ENCODE results near the gene OSBPL2. TPM values are rescaled to one million over a fixed set of nuclear protein-coding genes. Genes with fewer than 3 reads are reported as not detected.

OSBPL2 gene
- total and polyA plus RNA-seq, 2 donors (not counting 3 experiments of a cell fraction or from before 2014, with no cell fraction given), result 13.1 to 33.0 TPM

GRCh38 chr20:62336329-62336728 is 98.0 kb downstream of the OSBPL2 start:
- POLR2A ChIA-PET, result no interaction called here
- H3K4me3 ChIP-seq (replicated peaks in 1 of 3; ENCODE audit: insufficient read depth in 1 of 3, low read depth in 1 of 3, low read length in 3 of 3), result no peak overlapping the region
- no peak for FAIRE-seq
- intact Hi-C loops (cut with micrococcal nuclease) (no loop called here), dilution Hi-C loops (cut with MboI; ENCODE audit: extremely low pct_ligation_motif_present, low sequenced_read_pairs) (no loop called here)
- no peaks in the 10 kb centered on the region for H3K4me1 ChIP-seq (ENCODE audit: control insufficient read depth, extremely low read depth, insufficient read depth, low read length)
- BruUV-seq (replicated peaks), result no TSS peak
- H3K9me1 ChIP-seq (replicated peaks; ENCODE audit: control insufficient read depth, extremely low read depth, insufficient read depth, low read length), result no peaks in the 10 kb centered on the region
- no peak overlapping the region for H3K4me2 ChIP-seq (ENCODE audit: insufficient read depth, low read length)
- H3K79me2 ChIP-seq (ENCODE audit: control insufficient read depth, insufficient read depth, low read length), result peaks cover 2% of the 10 kb centered on the region
- no peaks in the 10 kb centered on the region for H4K20me1 ChIP-seq (replicated peaks; ENCODE audit: control insufficient read depth, extremely low read depth, insufficient read depth, low read length)
- no peak overlapping the region for H3K27ac ChIP-seq (ENCODE audit: insufficient read depth, low read depth, low read length)
- H3K36me3 ChIP-seq (ENCODE audit: control insufficient read depth in 2 of 2, extremely low read depth in 1 of 2, insufficient read depth in 2 of 2, low read length in 2 of 2), result peaks cover 5 to 44% of the 10 kb centered on the region in 2 experiments
- no peaks in the 10 kb centered on the region for H3K9me3 ChIP-seq (replicated peaks; ENCODE audit: control insufficient read depth, insufficient read depth, low read length)
- no peak for DNase-seq (ENCODE audit: low read depth, low spot score)
- CTCF ChIA-PET, result no interaction called here
- H2AFZ ChIP-seq (ENCODE audit: low read depth, low read length), result no peak overlapping the region
- H3K27me3 ChIP-seq (ENCODE audit: control insufficient read depth in 2 of 2, insufficient read depth in 2 of 2, low read length in 2 of 2), result no peaks in the 10 kb centered on the region
- no peak for TF ChIP-seq CTCF (IDR thresholded peaks at IDR 0.05; ENCODE audit: extremely low read depth in 1 of 2, insufficient read depth in 1 of 2, low read depth in 1 of 2, low read length in 2 of 2)
- no peak for TF ChIP-seq JUN (IDR thresholded peaks at IDR 0.05; ENCODE audit: borderline replicate concordance, insufficient read depth, insufficient read length, low read depth)
- TF ChIP-seq FOS (IDR thresholded peaks at IDR 0.05; ENCODE audit: borderline replicate concordance, insufficient read depth, low read length), result no peak
- no peak for TF ChIP-seq POLR2AphosphoS5 (IDR thresholded peaks at IDR 0.05; ENCODE audit: insufficient read depth, low read depth, low read length)
- TF ChIP-seq GATA2 (IDR thresholded peaks at IDR 0.05; ENCODE audit: insufficient read depth, insufficient read length, low read depth, low read length), result no peak
- TF ChIP-seq POLR2A (IDR thresholded peaks at IDR 0.05; ENCODE audit: low read depth, low read length), result no peak
- no peak for TF ChIP-seq EZH2 (IDR thresholded peaks at IDR 0.05; ENCODE audit: borderline replicate concordance, low read depth, low read length, severe bottlenecking)
- TF ChIP-seq MAX (IDR thresholded peaks at IDR 0.05; ENCODE audit: insufficient read depth, insufficient read length), result no peak
- TF ChIP-seq MYC (IDR thresholded peaks at IDR 0.05; ENCODE audit: low read depth, low read length), result no peak
- H3K9ac ChIP-seq (replicated peaks; ENCODE audit: extremely low read depth, insufficient read depth, low read length), result no peak overlapping the region

Data from endothelial cell of umbilical vein (primary cell).